Measurements from ENCODE around the gene ALAD.
A peak's percentile ranks its signal among the peaks of the same experiment; 100 is the strongest.
"Not testable (repeated sequence)": the region's sequence is repeated elsewhere in the genome, so short reads cannot be mapped to it uniquely, and the experiment has no call there.

The ALAD gene

DNA sequence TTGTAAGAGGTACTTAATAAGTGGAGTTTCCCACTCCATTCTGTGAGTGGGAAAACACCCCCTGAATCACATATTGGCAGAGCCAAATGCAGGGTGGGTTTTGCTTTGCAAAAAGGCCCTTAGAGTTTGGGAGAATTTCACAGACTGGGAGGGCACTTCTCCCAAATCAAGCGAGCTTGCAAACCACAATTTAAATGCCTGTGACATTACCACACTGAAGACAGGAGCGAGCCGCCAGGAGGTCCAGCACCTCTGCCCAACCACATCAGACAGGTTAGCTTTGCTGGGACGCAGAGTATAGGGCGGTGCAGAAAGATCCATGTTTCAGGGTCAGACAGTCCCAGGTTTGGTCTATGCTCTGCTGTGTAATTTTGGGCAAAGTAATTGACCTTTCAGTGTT lies 2.3 kb downstream of the ALAD start:
- DNase-seq (no peak), ATAC-seq (no peak)

GRCh38 chr9:113397203-113397631 lies 3.9 kb downstream of the ALAD start:
- DNase-seq (no peak), ATAC-seq (no peak)

DNA sequence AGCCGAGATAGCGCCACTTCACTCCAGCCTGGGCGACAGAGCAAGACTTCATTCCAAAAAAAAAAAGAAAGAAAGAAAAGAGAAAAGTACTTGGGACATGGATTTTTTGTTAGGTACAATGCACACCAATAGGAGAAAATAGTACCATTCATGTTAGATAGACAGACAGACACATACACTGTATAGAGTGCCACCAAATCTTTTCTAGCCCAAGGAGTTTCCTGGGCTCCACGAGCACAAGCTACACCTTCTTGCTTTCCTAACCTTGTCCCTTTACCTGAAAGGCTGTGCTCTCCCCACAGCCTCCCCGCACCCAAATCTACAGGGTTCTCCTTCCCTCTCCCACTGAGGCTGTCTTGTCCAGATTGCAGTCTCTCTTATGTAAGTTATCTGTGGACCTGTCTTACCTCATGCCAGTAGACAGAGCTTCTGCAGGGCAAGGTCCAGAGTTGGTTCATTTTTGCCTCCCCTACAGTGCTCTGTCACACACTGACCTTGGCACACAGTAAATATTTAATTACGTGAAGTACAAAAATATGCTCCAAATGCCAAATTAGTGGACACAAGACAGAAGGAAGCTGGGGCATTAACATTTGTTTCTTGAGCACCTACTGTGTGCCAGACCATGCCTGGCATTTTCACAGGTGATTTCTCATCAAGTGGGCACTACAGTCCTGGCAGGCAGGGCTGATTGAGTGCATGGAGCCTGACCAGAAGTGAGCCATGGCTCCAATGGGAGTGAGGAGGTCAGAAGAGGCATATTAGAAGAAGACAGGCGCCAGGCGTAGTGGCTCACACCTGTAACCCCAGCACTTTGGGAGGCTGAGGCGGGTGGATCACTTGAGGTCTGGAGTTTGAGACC lies 5.9 kb downstream of the ALAD start:
- DNase-seq (no peak), ATAC-seq (no peak)

- ATAC-seq (no peak), DNase-seq (no peak)
Measured at GRCh38 chr9:113393281-113393680, 7.8 kb downstream of the ALAD start.

DNA sequence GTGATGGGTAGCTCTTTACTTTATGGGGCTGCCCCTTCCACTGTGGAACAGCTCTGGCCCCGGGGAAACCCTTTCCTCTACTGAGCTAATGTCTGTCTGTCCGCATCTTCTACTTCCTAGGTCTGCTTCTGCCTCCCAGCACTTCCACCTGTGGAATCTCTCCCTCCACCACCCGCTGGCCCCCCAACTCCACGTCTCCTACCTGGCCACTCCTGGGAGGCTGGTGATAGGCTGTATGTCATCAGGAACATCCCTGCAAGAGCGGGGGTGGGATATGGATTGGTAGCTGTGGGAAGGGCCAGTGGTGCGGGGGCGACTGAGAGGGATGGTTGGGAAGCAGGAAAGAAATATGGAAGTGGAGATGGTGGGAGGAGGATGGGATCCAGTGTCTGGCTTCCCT lies 9.2 kb downstream of the ALAD start:
- no peak for DNase-seq
- no peak for ATAC-seq

DNA sequence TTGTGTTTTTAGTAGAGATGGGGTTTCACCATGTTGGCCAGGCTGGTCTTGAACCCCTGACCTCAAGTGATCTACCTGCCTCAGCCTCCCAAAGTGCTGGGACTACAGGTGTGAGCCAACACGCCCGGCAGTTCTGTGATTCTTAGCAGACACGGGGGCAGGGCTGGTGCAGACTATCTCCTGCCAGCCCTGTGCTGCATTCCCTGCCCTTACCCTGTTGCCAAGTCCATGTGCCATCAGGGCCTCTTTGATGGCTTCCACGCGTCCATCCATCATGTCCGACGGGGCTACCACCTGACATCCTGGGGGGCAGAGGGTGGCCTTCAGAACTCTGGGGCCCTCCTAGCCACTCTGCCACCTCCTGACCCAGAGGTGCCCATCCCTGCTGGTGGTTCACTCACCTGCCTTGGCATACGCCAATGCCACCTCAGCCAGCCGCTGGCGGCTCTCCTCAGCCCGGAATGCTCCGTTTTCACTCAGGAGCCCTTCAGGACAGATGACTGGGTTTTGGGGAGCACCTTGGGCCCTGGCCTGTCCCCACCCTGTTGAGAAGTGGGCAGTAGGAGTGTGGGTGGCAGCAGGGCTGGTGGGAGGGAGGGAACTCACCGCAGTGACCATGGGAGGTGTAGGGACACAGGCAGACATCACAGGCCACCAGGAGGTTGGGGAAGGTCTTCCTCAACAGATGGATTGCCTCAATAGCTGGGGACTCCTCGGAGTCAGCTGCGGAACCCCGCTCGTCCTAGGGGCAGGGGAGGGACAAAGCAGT lies 10.7 kb downstream of the ALAD start:
- ATAC-seq (no peak), DNase-seq (no peak)

GRCh38 chr9:113389451-113389850 lies 11.6 kb downstream of the ALAD start:
- ATAC-seq: no peak
- no peak for DNase-seq

GRCh38 chr9:113388833-113389232 lies 12.3 kb downstream of the ALAD start:
- ATAC-seq: no peak
- DNase-seq: no peak

- ATAC-seq (no peak), DNase-seq (no peak)
Measured at GRCh38 chr9:113387560-113388230, 13.4 kb downstream of the ALAD start.

DNA sequence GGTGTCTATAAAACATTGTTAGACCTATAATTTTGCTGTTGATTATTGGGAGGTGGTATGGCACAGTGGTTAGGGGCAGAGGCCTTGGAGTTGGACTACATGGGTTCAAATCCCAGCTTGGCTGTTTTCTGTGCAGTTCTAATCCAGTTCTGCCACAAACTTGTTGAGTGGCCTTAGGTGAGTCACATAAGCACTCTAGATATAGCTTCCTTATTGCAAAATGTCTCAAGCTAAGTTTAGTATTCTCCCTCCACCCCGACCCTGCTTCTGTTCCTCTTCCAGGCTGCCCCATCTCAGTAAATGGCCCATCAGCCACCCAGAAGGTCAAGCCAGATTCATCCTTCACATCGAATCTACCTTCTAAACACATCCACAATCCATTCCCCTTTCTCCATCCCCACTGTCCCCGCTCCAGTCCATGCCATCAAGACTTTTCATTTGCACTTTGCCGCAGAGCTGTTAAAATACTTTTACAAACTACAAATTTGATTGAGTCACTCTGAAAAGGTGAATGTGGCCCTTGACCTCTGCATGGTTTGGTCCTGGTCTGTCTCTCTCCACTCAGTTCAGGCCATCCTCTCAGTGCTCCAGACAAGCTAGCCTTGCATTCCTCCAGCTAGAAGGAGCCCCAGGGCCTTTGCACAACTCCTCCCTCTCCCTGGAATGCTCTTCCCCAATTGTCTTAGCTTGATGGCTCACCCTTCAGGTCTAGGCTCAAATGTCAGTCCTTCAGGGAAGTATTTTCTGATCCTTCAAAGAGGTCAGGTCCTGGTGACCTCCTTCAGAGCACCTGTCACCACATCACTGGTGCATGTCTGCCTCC lies 14.3 kb downstream of the ALAD start:
- no peak for DNase-seq
- no peak for ATAC-seq

- no peak for ATAC-seq
Measured at GRCh38 chr9:113381909-113382411, 19.1 kb downstream of the ALAD start.

DNA sequence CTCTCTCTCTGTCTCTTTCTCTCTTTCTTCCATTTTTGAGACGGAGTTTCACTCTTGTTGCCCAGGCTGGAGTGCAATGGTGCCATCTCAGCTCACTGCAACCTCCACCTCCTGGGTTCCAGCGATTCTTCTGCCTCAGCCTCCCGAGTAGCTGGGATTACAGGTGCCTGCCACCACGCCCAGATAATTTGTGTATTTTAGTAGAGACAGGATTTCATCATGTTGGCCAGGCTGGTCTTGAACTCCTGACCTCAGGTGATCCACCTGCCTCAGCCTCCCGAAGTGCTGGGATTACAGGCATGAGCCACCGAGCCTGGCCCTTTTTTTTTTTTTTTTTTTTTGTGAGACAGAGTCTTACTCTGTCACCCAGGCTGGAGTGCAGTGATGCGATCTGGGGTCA lies 19.6 kb downstream of the ALAD start:
- not testable (repeated sequence) for DNase-seq, ATAC-seq

More at GRCh38 chr9:113381909-113382411, 19.1 kb downstream of the ALAD start:
- no peak for DNase-seq

GRCh38 chr9:113380869-113381378 lies 20.2 kb downstream of the ALAD start:
- no peak for ATAC-seq
- DNase-seq: no peak

- not testable (repeated sequence) for ATAC-seq, DNase-seq
Measured at GRCh38 chr9:113379829-113380210, 21.3 kb downstream of the ALAD start.

DNA sequence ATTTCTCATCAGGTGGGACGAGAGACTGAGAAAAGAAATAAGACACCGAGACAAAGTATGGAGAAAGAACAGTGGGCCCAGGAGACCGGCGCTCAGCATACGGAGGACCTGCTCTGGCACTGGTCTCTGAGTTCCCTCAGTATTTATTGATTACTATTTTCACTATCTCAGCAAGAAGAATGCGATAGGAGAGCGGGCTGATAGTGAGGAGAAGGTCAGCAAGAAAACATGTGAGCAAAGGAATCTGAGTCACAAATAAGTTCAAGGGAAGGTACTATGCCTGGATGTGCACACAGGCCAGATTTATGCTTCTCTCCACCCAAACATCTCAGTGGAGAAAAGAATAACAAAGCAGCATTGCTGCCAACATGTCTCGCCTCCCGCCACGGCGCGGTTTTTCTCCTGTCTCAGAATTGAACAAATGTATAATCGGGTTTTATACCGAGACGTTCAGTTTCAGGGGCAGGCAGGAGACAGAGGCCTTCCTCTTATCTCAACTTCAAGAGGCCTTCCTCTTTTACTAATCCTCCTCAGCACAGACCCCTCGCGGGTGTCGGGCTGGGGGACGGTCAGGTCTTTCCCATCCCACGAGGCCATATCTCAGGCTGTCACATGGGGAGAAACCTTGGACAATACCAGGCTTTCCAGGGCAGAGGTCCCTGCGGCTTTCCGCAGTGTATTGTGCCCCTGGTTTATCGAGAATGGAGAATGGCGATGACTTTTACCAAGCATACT lies 21.8 kb downstream of the ALAD start:
- ATAC-seq, DNase-seq: not testable (repeated sequence)

- ATAC-seq: peak; percentile 80
- peak; percentile 77 for DNase-seq
Measured at GRCh38 chr9:113376634-113377567, 24.2 kb downstream of the ALAD start, which contains the start of gene HDHD3. Gene HDHD3, minus strand, starts transcription at chr9:113376986. Its CDS starts 2,632 bp downstream, at chr9:113374354.

GRCh38 chr9:113375057-113376023 lies 25.7 kb downstream of the ALAD start:
- DNase-seq: no peak
- no peak for ATAC-seq

All from stimulated activated naive CD8-positive, alpha-beta T cell treated with anti-CD3 and anti-CD28 coated beads, Interleukin-15, Interleukin-2, amounts not matched to agents 100 U/mL and 50 U/mL, for 24 hours (primary cell).